Stimulated activated CD8-positive, alpha-beta memory T cell treated with anti-CD3 and anti-CD28 coated beads, Interleukin-12 subunit alpha, Interleukin-12 subunit beta, amount 100 ng/mL, for 24 hours (primary cell): Measurements from ENCODE around the gene HYAL2.

Source experiments
- DNase-seq: peaks from one replicate; pipeline ENCODE4 v3.0.0-alpha.2; 2020; ENCODE audit errors: extremely low read depth

HYAL2 gene

DNA sequence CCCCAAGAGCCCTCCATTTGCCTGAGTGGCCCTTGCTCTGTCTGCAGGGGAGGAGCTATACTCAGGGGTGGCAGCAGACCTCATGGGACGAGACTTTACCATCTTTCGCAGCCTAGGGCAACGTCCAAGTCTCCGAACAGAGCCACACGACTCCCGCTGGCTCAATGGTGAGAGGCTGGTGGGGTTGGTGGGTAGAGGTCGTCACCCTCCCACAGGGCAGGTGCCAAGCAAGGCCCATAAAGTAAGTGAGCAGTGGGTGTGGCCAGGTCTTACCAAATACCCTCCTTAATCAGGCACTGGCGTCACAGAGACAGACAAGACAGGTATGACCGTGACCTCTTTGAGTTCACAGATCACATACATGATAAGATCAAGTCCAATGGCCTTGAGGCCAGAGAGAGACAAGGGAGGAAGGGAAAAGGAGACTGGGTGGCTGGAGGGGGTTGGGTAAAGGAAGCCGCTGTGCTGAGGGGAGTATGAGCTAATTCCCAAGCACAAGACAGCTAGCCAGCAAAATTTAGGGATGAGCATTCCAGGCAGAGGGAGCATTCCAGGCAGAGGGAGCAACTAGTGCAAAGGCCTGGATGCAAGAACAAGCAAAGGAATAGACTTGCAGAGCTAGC is 51.1 kb downstream of the HYAL2 start:
- DNase-seq, result no peak

DNA sequence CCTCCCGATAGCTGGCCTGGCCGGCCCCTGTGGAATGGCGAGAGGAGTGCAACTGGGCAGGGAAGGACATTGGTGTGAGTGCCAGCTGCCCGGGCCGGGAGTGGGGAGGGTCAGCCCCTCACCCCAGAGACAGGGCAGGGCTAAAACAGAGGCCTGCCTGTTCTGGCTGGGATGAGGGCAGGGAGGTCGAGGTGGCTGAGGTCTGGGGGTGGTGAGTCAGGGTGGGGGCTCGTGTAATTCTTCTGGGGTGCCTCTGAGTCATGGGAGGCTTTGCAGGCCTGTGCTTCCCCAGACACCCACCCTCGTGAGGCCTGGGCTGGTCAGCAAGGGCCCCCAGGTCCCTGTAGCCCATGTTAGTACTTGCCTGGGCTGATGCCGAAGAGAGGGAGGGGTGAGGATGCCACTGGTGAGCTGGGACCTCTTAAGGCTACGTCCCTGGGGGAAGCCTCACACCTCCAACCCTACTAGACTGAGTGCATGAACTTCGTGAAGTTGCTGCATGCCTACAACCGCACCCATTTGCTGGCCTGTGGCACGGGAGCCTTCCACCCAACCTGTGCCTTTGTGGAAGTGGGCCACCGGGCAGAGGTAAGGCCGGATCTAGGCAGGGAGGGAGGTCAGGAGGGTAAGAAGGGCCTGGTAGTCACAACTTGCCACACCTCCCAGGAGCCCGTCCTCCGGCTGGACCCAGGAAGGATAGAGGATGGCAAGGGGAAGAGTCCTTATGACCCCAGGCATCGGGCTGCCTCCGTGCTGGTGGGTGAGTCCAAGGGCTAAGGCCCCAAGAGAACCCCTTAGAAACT is 51.9 kb downstream of the HYAL2 start:
- no peak for DNase-seq

- no peak for DNase-seq
Measured at GRCh38 chr3:50269977-50270413, 52.5 kb downstream of the HYAL2 start.

GRCh38 chr3:50269460-50269859 is 53.1 kb downstream of the HYAL2 start:
- DNase-seq, result no peak

- no peak for DNase-seq
Measured at GRCh38 chr3:50268703-50269451, 53.7 kb downstream of the HYAL2 start, which contains the start of gene SEMA3B. Gene SEMA3B (plus strand): TSS chr3:50269147. CDS start chr3:50269241, 94 bp downstream.

GRCh38 chr3:50268276-50268675 is 54.3 kb downstream of the HYAL2 start:
- DNase-seq, result no peak
